ENCODE data around the gene SMARCA4.
A peak's percentile ranks its signal among the peaks of the same experiment; 100 is the strongest.

Gene SMARCA4

GRCh38 chr19:10921199-10921909 is 39.5 kb upstream of the SMARCA4 start:
- H3K4me3 ChIP-seq (ENCODE audit: low read length) = no peak overlapping the region
- H3K27me3 ChIP-seq (ENCODE audit: insufficient read depth, low read length) = no peaks in the 10 kb centered on the region
- H3K27ac ChIP-seq (ENCODE audit: low read length) = no peak overlapping the region
- H3K4me1 ChIP-seq (ENCODE audit: insufficient read depth, low read length) = no peaks in the 10 kb centered on the region
- no peaks in the 10 kb centered on the region for H3K9me3 ChIP-seq (ENCODE audit: insufficient read depth, low read depth, low read length)
- H3K36me3 ChIP-seq (ENCODE audit: insufficient read depth, low read depth, low read length) = peaks cover 59% of the 10 kb centered on the region
- H3K9ac ChIP-seq (ENCODE audit: low read depth, low read length) = no peak overlapping the region

- Histone ChIP-seq H3K4me1 (ENCODE audit: insufficient read depth, low read length) (no peaks in the 10 kb centered on the region), H3K36me3 (ENCODE audit: insufficient read depth, low read depth, low read length) (peaks cover 53% of the 10 kb centered on the region), H3K9me3 (ENCODE audit: insufficient read depth, low read depth, low read length) (no peaks in the 10 kb centered on the region), H3K27me3 (ENCODE audit: insufficient read depth, low read length) (no peaks in the 10 kb centered on the region), H3K27ac (ENCODE audit: low read length) (no peak overlapping the region), H3K9ac (ENCODE audit: low read depth, low read length) (no peak overlapping the region), H3K4me3 (ENCODE audit: low read length) (no peak overlapping the region)
Observed at GRCh38 chr19:10921910-10922637, 38.8 kb upstream of the SMARCA4 start.

GRCh38 chr19:10922638-10923014 is 38.2 kb upstream of the SMARCA4 start:
- Histone ChIP-seq H3K9me3 (ENCODE audit: insufficient read depth, low read depth, low read length) (no peaks in the 10 kb centered on the region), H3K4me1 (ENCODE audit: insufficient read depth, low read length) (no peaks in the 10 kb centered on the region), H3K27ac (ENCODE audit: low read length) (no peak overlapping the region), H3K4me3 (ENCODE audit: low read length) (no peak overlapping the region), H3K9ac (ENCODE audit: low read depth, low read length) (no peak overlapping the region), H3K36me3 (ENCODE audit: insufficient read depth, low read depth, low read length) (peaks cover 53% of the 10 kb centered on the region), H3K27me3 (ENCODE audit: insufficient read depth, low read length) (no peaks in the 10 kb centered on the region)

GRCh38 chr19:10923260-10924112 is 37.3 kb upstream of the SMARCA4 start:
- Histone ChIP-seq H3K9ac (ENCODE audit: low read depth, low read length) (no peak overlapping the region), H3K36me3 (ENCODE audit: insufficient read depth, low read depth, low read length) (peaks cover 45% of the 10 kb centered on the region), H3K27ac (ENCODE audit: low read length) (no peak overlapping the region)

GRCh38 chr19:10924597-10924996 is 36.2 kb upstream of the SMARCA4 start:
- Histone ChIP-seq H3K27me3 (ENCODE audit: insufficient read depth, low read length) (no peaks in the 10 kb centered on the region), H3K4me1 (ENCODE audit: insufficient read depth, low read length) (0 out of 2 replicates have a peak, but pooled peaks cover under 1% of the 10 kb centered on the region), H3K9me3 (ENCODE audit: insufficient read depth, low read depth, low read length) (no peaks in the 10 kb centered on the region), H3K9ac (ENCODE audit: low read depth, low read length) (no peak overlapping the region), H3K4me3 (ENCODE audit: low read length) (no peak overlapping the region), H3K36me3 (ENCODE audit: insufficient read depth, low read depth, low read length) (peaks cover 34% of the 10 kb centered on the region), H3K27ac (ENCODE audit: low read length) (no peak overlapping the region)

More at GRCh38 chr19:10923260-10924112, 37.3 kb upstream of the SMARCA4 start:
- H3K27me3 ChIP-seq (ENCODE audit: insufficient read depth, low read length) = no peaks in the 10 kb centered on the region
- no peak overlapping the region for H3K4me3 ChIP-seq (ENCODE audit: low read length)
- H3K9me3 ChIP-seq (ENCODE audit: insufficient read depth, low read depth, low read length) = no peaks in the 10 kb centered on the region
- no peaks in the 10 kb centered on the region for H3K4me1 ChIP-seq (ENCODE audit: insufficient read depth, low read length)

GRCh38 chr19:10927730-10928562 is 32.9 kb upstream of the SMARCA4 start:
- no peak overlapping the region for H3K27ac ChIP-seq (ENCODE audit: low read length)
- peak overlapping the region; percentile 68; the same call in 1 of the 2 replicates for H3K9ac ChIP-seq (ENCODE audit: low read depth, low read length)
- peaks cover 29% of the 10 kb centered on the region for H3K36me3 ChIP-seq (ENCODE audit: insufficient read depth, low read depth, low read length)

GRCh38 chr19:10928563-10929401 is 32.0 kb upstream of the SMARCA4 start, which contains the start of the genes TIMM29 and YIPF2:
Gene TIMM29 (plus strand): TSS chr19:10928811. CDS start chr19:10928823, 12 bp downstream.
Gene YIPF2 (minus strand): TSS chr19:10928639. CDS start chr19:10928410, 229 bp downstream.
- Histone ChIP-seq H3K36me3 (ENCODE audit: insufficient read depth, low read depth, low read length) (peaks cover 21% of the 10 kb centered on the region), H3K9me3 (ENCODE audit: insufficient read depth, low read depth, low read length) (no peaks in the 10 kb centered on the region), H3K27me3 (ENCODE audit: insufficient read depth, low read length) (no peaks in the 10 kb centered on the region), H3K27ac (ENCODE audit: low read length) (no peak within 1 kb of the TSS), H3K9ac (ENCODE audit: low read depth, low read length) (peak within 1 kb of the TSS; percentile 69), H3K4me1 (ENCODE audit: insufficient read depth, low read length) (peaks cover 4% of the 10 kb centered on the region; the same call in 1 of the 2 replicates), H3K4me3 (ENCODE audit: low read length) (peak within 1 kb of the TSS; percentile 89)

More at GRCh38 chr19:10927730-10928562, 32.9 kb upstream of the SMARCA4 start:
- H3K4me1 ChIP-seq (ENCODE audit: insufficient read depth, low read length) = peaks cover 4% of the 10 kb centered on the region; the same call in 1 of the 2 replicates
- no peaks in the 10 kb centered on the region for H3K9me3 ChIP-seq (ENCODE audit: insufficient read depth, low read depth, low read length)
- H3K4me3 ChIP-seq (ENCODE audit: low read length) = peak overlapping the region; percentile 89
- no peaks in the 10 kb centered on the region for H3K27me3 ChIP-seq (ENCODE audit: insufficient read depth, low read length)

GRCh38 chr19:10929402-10929794 is 31.4 kb upstream of the SMARCA4 start:
- H3K9ac ChIP-seq (ENCODE audit: low read depth, low read length) = peak overlapping the region; percentile 69
- peak overlapping the region; percentile 89 for H3K4me3 ChIP-seq (ENCODE audit: low read length)
- no peak overlapping the region for H3K27ac ChIP-seq (ENCODE audit: low read length)
- H3K27me3 ChIP-seq (ENCODE audit: insufficient read depth, low read length) = no peaks in the 10 kb centered on the region
- H3K9me3 ChIP-seq (ENCODE audit: insufficient read depth, low read depth, low read length) = no peaks in the 10 kb centered on the region
- peaks cover 4% of the 10 kb centered on the region; the same call in 1 of the 2 replicates for H3K4me1 ChIP-seq (ENCODE audit: insufficient read depth, low read length)
- peaks cover 15% of the 10 kb centered on the region for H3K36me3 ChIP-seq (ENCODE audit: insufficient read depth, low read depth, low read length)

- no peak overlapping the region for H3K9ac ChIP-seq (ENCODE audit: low read depth, low read length)
- H3K4me3 ChIP-seq (ENCODE audit: low read length) = no peak overlapping the region
- H3K27ac ChIP-seq (ENCODE audit: low read length) = no peak overlapping the region
Observed at GRCh38 chr19:10935371-10936059, 25.3 kb upstream of the SMARCA4 start.

More at GRCh38 chr19:10935371-10936059, 25.3 kb upstream of the SMARCA4 start:
- Histone ChIP-seq H3K9me3 (ENCODE audit: insufficient read depth, low read depth, low read length) (no peaks in the 10 kb centered on the region), H3K4me1 (ENCODE audit: insufficient read depth, low read length) (peaks cover 3% of the 10 kb centered on the region; the same call in 1 of the 2 replicates), H3K27me3 (ENCODE audit: insufficient read depth, low read length) (no peaks in the 10 kb centered on the region), H3K36me3 (ENCODE audit: insufficient read depth, low read depth, low read length) (peaks cover 4% of the 10 kb centered on the region; the same call in 1 of the 2 replicates)

Data from iPS-20b (cell line).